OCI-LY7 (cell line): ENCODE results near the gene FAM135A. TPM values are rescaled to one million over a fixed set of nuclear protein-coding genes. Genes with fewer than 3 reads are reported as not detected.

Experiments used
- BruUV-seq: library from RNA; stranded (reverse); fragments of 400-500 nt; replicated peaks from 2 replicates; lab custom pipeline; 2021; lab: Mats Ljungman, UMichigan
- CTCF ChIA-PET: fragments of 300-600 bp; sonication (Branson Sonifier 250); formaldehyde crosslinking; loops from one replicate; lab custom pipeline; 2022; ENCODE audit warnings: antibody characterized with exemption; ENCODE audit not compliant: unreplicated experiment; lab: Charles Lee
- POLR2A ChIA-PET: fragments of 300-600 bp; sonication (Branson Sonifier 250); formaldehyde crosslinking; loops from one replicate; lab custom pipeline; 2022; ENCODE audit warnings: antibody characterized with exemption; lab: Charles Lee
- DNase-seq: peaks from one replicate; pipeline ENCODE4 v3.0.0-alpha.2; 2015; ENCODE audit warnings: low spot score
- H2AFZ ChIP-seq: fragments of 200-600 bp; sonication (generic), shearing (Covaris generic); 2 replicates; pipeline ENCODE4 v1.6.1; 2014; ENCODE audit warnings: mild to moderate bottlenecking, antibody characterized with exemption, low read length, moderate library complexity
- H3K27ac ChIP-seq: fragments of 200-600 bp; sonication (generic); 2 replicates; pipeline ENCODE4 v1.5.1; 2014; ENCODE audit warnings: mixed run types, low read depth, mild to moderate bottlenecking, moderate library complexity, low read length, inconsistent platforms; ENCODE audit not compliant: poor library complexity, severe bottlenecking
- H3K36me3 ChIP-seq: fragments of 200-600 bp; sonication (generic); 2 replicates; pipeline ENCODE4 v1.6.1; 2014; ENCODE audit warnings: mild to moderate bottlenecking, antibody characterized with exemption, low read length, moderate library complexity, mixed read lengths; ENCODE audit not compliant: insufficient read depth
- H3K4me1 ChIP-seq: fragments of 200-600 bp; sonication (generic); 2 replicates; pipeline ENCODE4 v1.5.1; 2014; ENCODE audit warnings: mild to moderate bottlenecking, low read length; ENCODE audit not compliant: insufficient read depth, poor library complexity, severe bottlenecking
- H3K4me2 ChIP-seq: fragments of 200-600 bp; sonication (generic); 2 replicates; pipeline ENCODE4 v1.6.1; 2014; ENCODE audit warnings: mild to moderate bottlenecking, low read length
- H3K4me3 ChIP-seq: fragments of 200-600 bp; sonication (generic); 2 replicates; pipeline ENCODE4 v1.5.1; 2014; ENCODE audit warnings: mild to moderate bottlenecking, low read depth, low read length; ENCODE audit not compliant: poor library complexity, severe bottlenecking
- H3K79me2 ChIP-seq: fragments of 200-600 bp; sonication (generic); 2 replicates; pipeline ENCODE4 v1.6.1; 2016; ENCODE audit warnings: low read depth, mild to moderate bottlenecking, low read length, moderate library complexity, mixed read lengths; ENCODE audit not compliant: insufficient read depth
- H3K9me2 ChIP-seq: fragments of 200-600 bp; sonication (generic); 2 replicates; pipeline ENCODE4 v1.6.1; 2016; ENCODE audit warnings: mild to moderate bottlenecking, low read length, mixed read lengths; ENCODE audit not compliant: insufficient read depth
- H3K9me3 ChIP-seq: fragments of 200-600 bp; sonication (generic); 2 replicates; pipeline ENCODE4 v1.6.1; 2014; ENCODE audit warnings: mild to moderate bottlenecking, mixed run types, low read length, mixed read lengths
- H4K20me1 ChIP-seq: fragments of 200-600 bp; sonication (generic); 2 replicates; pipeline ENCODE4 v1.6.1; 2014; ENCODE audit warnings: mild to moderate bottlenecking, antibody characterized with exemption, low read length, moderate library complexity, mixed read lengths; ENCODE audit not compliant: insufficient read depth
- EZH2phosphoT487 ChIP-seq: fragments of 200-600 bp; sonication (generic); IDR thresholded peaks from 2 replicates; pipeline ENCODE4 v1.6.1; 2018; ENCODE audit warnings: low read depth, borderline replicate concordance, mild to moderate bottlenecking, mixed run types, antibody characterized with exemption, low read length, moderate library complexity, mixed read lengths
- intact Hi-C: fragments of 100-400 bp; cut with micrococcal nuclease; formaldehyde crosslinking; loops from one replicate; pipeline ENCODE4 v1.10.0; 2022; ENCODE audit not compliant: unreplicated experiment
- total RNA-seq, 2 experiments: library from RNA; depleted of rRNA in 1 of 2; stranded (reverse); fragments of >200 nt in 1 of 2; shearing (Covaris generic) in 1 of 2; gene quantifications; 2 replicates each; pipeline ENCODE4 v1.2.3, GENCODE V29; 2014 to 2022
- TF ChIP-seq, protein P1 (sequence below): fragments of 200-600 bp; sonication (generic); conservative IDR thresholded peaks from 2 replicates; pipeline ENCODE4 v1.5.1; 2014; ENCODE audit warnings: mild to moderate bottlenecking, antibody characterized with exemption, low read length, moderate library complexity, mixed read lengths

Gene FAM135A
- total RNA-seq, 2 experiments from 2014 or later = 35.5 to 66.2 TPM

DNA sequence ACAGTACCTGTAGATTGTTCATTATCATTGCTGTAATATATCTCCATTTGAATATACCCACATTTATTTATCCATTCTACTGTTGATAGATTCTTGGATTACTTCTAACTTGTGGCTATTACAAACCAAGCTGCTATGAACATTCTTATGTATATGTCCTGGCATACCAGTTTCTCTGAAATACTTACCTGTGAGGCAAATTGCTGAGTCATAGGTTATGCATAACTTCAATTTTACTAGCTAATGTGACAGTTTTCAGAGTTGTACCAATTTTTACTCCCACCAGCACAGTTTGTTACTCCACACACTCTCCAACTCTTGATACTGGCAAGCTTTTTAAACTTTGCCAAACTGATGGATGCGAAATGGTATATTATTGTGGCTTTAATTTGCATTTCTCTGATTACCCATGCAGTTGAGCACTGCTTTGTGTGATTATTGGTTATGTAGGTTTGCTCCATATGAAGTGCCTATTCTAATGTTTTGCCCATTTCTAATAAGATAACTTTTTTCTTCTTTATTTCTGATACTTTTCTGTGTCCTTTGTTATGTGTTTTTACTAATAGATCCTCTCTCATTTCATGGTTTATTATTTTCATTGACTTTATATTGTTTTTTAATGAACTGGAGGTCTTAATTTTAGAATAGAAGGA lies 90.6 kb downstream of the FAM135A start:
- Histone ChIP-seq H2AFZ (no peak overlapping the region), H3K4me3 (no peak overlapping the region), H3K27ac (no peak overlapping the region), H3K79me2 (no peaks in the 10 kb centered on the region), H3K9me2 (no peaks in the 10 kb centered on the region), H3K4me2 (no peak overlapping the region), H3K4me1 (no peaks in the 10 kb centered on the region), H3K36me3 (peaks cover 50% of the 10 kb centered on the region), H3K9me3 (peaks cover 12% of the 10 kb centered on the region), H4K20me1 (no peaks in the 10 kb centered on the region)
- ChIA-PET CTCF (no interaction called here), POLR2A (no interaction called here)
- intact Hi-C loops = no loop called here
- no TSS peak for BruUV-seq
- DNase-seq = no peak
- TF ChIP-seq, protein P1, sequence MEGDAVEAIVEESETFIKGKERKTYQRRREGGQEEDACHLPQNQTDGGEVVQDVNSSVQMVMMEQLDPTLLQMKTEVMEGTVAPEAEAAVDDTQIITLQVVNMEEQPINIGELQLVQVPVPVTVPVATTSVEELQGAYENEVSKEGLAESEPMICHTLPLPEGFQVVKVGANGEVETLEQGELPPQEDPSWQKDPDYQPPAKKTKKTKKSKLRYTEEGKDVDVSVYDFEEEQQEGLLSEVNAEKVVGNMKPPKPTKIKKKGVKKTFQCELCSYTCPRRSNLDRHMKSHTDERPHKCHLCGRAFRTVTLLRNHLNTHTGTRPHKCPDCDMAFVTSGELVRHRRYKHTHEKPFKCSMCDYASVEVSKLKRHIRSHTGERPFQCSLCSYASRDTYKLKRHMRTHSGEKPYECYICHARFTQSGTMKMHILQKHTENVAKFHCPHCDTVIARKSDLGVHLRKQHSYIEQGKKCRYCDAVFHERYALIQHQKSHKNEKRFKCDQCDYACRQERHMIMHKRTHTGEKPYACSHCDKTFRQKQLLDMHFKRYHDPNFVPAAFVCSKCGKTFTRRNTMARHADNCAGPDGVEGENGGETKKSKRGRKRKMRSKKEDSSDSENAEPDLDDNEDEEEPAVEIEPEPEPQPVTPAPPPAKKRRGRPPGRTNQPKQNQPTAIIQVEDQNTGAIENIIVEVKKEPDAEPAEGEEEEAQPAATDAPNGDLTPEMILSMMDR = no peak

DNA sequence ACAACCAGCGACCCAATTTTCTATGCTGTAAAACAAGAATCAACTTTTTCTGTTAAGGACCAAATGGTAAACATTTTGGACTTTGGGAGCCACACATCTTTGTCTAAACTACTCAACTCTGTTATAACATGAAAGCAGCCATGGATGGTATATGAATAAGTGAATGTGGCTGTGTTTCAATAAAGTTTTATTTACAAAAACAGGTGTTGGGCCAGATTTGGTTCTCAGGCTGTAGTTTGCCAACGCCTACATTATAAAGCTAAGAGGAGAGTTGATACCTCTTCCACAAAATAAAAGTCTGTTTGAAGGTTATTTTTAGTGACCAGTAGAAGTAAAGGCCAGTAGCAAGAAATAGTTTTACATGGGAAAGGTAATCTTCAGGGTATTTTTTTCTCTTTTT lies 93.0 kb downstream of the FAM135A start:
- ChIA-PET CTCF (no interaction called here), POLR2A (interaction anchor here (0.6 to 0.8 kb wide), 3 partner anchors 12 to 729 kb away, joined by 3 to 5 read pairs (median 3); no protein-coding TSS in a partner anchor)
- Histone ChIP-seq H3K4me3 (no peak overlapping the region), H3K79me2 (no peaks in the 10 kb centered on the region), H3K4me1 (no peaks in the 10 kb centered on the region), H4K20me1 (no peaks in the 10 kb centered on the region), H3K9me3 (peaks cover 12% of the 10 kb centered on the region), H3K9me2 (no peaks in the 10 kb centered on the region), H2AFZ (no peak overlapping the region), H3K36me3 (peaks cover 46% of the 10 kb centered on the region), H3K4me2 (no peak overlapping the region), H3K27ac (no peak overlapping the region)
- TF ChIP-seq, protein P1 = no peak
- TF ChIP-seq EZH2phosphoT487 = no peak
- DNase-seq = no peak
- BruUV-seq = no TSS peak
- intact Hi-C loops = no loop called here

DNA sequence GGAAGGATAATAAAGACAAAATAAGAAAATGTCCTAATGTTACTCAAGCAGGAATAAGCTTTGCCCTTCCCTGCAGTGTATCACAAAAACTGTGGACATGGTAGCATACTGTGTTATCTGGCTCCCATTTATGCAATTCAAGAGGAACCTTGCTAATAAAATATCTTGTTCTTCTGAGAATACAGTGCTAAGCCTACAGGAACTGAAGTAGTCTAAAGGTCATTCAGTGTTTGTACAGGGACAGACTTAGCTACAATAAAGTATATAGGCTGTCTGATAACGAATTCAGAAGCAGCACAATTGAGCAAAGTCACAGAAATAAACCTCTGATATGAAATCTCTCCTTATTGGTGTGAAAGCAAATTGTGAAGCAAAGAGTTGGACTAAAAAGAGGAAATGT lies 93.9 kb downstream of the FAM135A start:
- POLR2A ChIA-PET = interaction anchor here (0.7 to 0.8 kb wide), 2 partner anchors 11 to 282 kb away, joined by 3 to 5 read pairs; no protein-coding TSS in a partner anchor
- Histone ChIP-seq H3K9me3 (peaks cover 12% of the 10 kb centered on the region), H3K27ac (no peak overlapping the region), H4K20me1 (no peaks in the 10 kb centered on the region), H3K4me3 (no peak overlapping the region), H3K4me1 (no peaks in the 10 kb centered on the region), H3K9me2 (no peaks in the 10 kb centered on the region), H2AFZ (no peak overlapping the region), H3K36me3 (peaks cover 41% of the 10 kb centered on the region), H3K79me2 (no peaks in the 10 kb centered on the region), H3K4me2 (no peak overlapping the region)
- no TSS peak for BruUV-seq
- CTCF ChIA-PET = no interaction called here
- DNase-seq = no peak
- intact Hi-C loops = no loop called here
- no peak for TF ChIP-seq EZH2phosphoT487
- TF ChIP-seq, protein P1 = no peak
